ENCODE measurements around the gene BCAP31. TPM values are rescaled to one million over a fixed set of nuclear protein-coding genes. Genes with fewer than 3 reads are reported as not detected.

Gene BCAP31
- total RNA-seq, 1 experiment from 2014 or later: 522 TPM

- CTCF ChIA-PET: no interaction called here
- BruUV-seq (replicated peaks): no TSS peak
- Histone ChIP-seq H3K4me1 (replicated peaks; ENCODE audit: insufficient read depth) (no peaks in the 10 kb centered on the region), H3K27ac (no peak overlapping the region), H3K36me3 (ENCODE audit: low read depth) (no peaks in the 10 kb centered on the region), H3K27me3 (ENCODE audit: insufficient read depth, low read depth) (0 out of 2 replicates have a peak, but pooled peaks cover 4% of the 10 kb centered on the region), H3K79me2 (ENCODE audit: low read depth) (no peaks in the 10 kb centered on the region), H3F3A (ENCODE audit: insufficient read depth, low read depth) (no peaks in the 10 kb centered on the region), H3K9me2 (ENCODE audit: insufficient read depth) (no peaks in the 10 kb centered on the region), H3K4me2 (no peak overlapping the region), H3K9me3 (ENCODE audit: insufficient read depth, low read depth) (no peaks in the 10 kb centered on the region), H4K20me1 (ENCODE audit: insufficient read depth) (no peaks in the 10 kb centered on the region), H2AFZ (no peak overlapping the region), H3K4me3 (no peak overlapping the region)
- no peak for TF ChIP-seq CTCF (conservative IDR thresholded peaks at IDR 0.05)
- intact Hi-C loops (cut with micrococcal nuclease; ENCODE audit: unreplicated experiment): no loop called here
- no peak for DNase-seq
- POLR2A ChIA-PET (ENCODE audit: unreplicated experiment): no interaction called here
These were observed 64.9 kb downstream of the BCAP31 start for GRCh38 chrX:153659268-153659667.

GRCh38 chrX:153657161-153657560 lies 67.0 kb downstream of the BCAP31 start:
- no peaks in the 10 kb centered on the region for H3K9me3 ChIP-seq (ENCODE audit: insufficient read depth, low read depth)
- H3K27me3 ChIP-seq (ENCODE audit: insufficient read depth, low read depth): 0 out of 2 replicates have a peak, but pooled peaks cover 4% of the 10 kb centered on the region
- no peaks in the 10 kb centered on the region for H3K36me3 ChIP-seq (ENCODE audit: low read depth)
- H3K4me2 ChIP-seq: no peak overlapping the region
- CTCF ChIA-PET: interaction anchor here (0.6 to 1.2 kb wide), 2 partner anchors 10 to 30 kb away, joined by 3 to 4 read pairs; partner anchors contain the start of gene SLC6A8
- H3K79me2 ChIP-seq (ENCODE audit: low read depth): no peaks in the 10 kb centered on the region
- BruUV-seq (replicated peaks): no TSS peak
- no peaks in the 10 kb centered on the region for H4K20me1 ChIP-seq (ENCODE audit: insufficient read depth)
- no peaks in the 10 kb centered on the region for H3K4me1 ChIP-seq (replicated peaks; ENCODE audit: insufficient read depth)
- no peaks in the 10 kb centered on the region for H3F3A ChIP-seq (ENCODE audit: insufficient read depth, low read depth)
- no peaks in the 10 kb centered on the region for H3K9me2 ChIP-seq (ENCODE audit: insufficient read depth)
- no peak for TF ChIP-seq EZH2 (IDR thresholded peaks at IDR 0.05; ENCODE audit: low read depth)
- TF ChIP-seq CTCF (conservative IDR thresholded peaks at IDR 0.05): no peak
- intact Hi-C loops (cut with micrococcal nuclease; ENCODE audit: unreplicated experiment): no loop called here
- no peak overlapping the region for H2AFZ ChIP-seq
- no peak overlapping the region for H3K27ac ChIP-seq
- POLR2A ChIA-PET (ENCODE audit: unreplicated experiment): no interaction called here
- no peak overlapping the region for H3K4me3 ChIP-seq
- no peak for DNase-seq

GRCh38 chrX:153653556-153653955 lies 70.6 kb downstream of the BCAP31 start:
- no TSS peak for BruUV-seq (replicated peaks)
- Histone ChIP-seq H3F3A (ENCODE audit: insufficient read depth, low read depth) (no peaks in the 10 kb centered on the region), H3K4me3 (no peak overlapping the region), H3K9me3 (ENCODE audit: insufficient read depth, low read depth) (no peaks in the 10 kb centered on the region), H3K36me3 (ENCODE audit: low read depth) (no peaks in the 10 kb centered on the region), H3K9me2 (ENCODE audit: insufficient read depth) (no peaks in the 10 kb centered on the region), H3K27me3 (ENCODE audit: insufficient read depth, low read depth) (no peaks in the 10 kb centered on the region), H3K4me1 (replicated peaks; ENCODE audit: insufficient read depth) (no peaks in the 10 kb centered on the region), H3K27ac (no peak overlapping the region), H2AFZ (no peak overlapping the region), H4K20me1 (ENCODE audit: insufficient read depth) (no peaks in the 10 kb centered on the region), H3K79me2 (ENCODE audit: low read depth) (no peaks in the 10 kb centered on the region), H3K4me2 (no peak overlapping the region)
- no peak for DNase-seq
- intact Hi-C loops (cut with micrococcal nuclease; ENCODE audit: unreplicated experiment): no loop called here
- POLR2A ChIA-PET (ENCODE audit: unreplicated experiment): interaction anchor here (0.6 kb wide), 1 partner anchor 13 kb away, joined by 5 read pairs; no protein-coding TSS in a partner anchor
- CTCF ChIA-PET: interaction anchor here (0.6 kb wide), 1 partner anchor 16 kb away, joined by 5 read pairs; no protein-coding TSS in a partner anchor
- TF ChIP-seq CTCF (conservative IDR thresholded peaks at IDR 0.05) (no peak), EZH2 (IDR thresholded peaks at IDR 0.05; ENCODE audit: low read depth) (no peak)
